GM20000 (cell line): ENCODE results near the gene KDM2A.

Experiments used
- DNase-seq: peaks from one replicate; pipeline ENCODE4 v3.0.0; 2012; ENCODE audit warnings: low spot score
- TF ChIP-seq, protein P1 (sequence below): IDR thresholded peaks from 2 replicates; pipeline ENCODE4 v1.5.1; 2012; ENCODE audit warnings: mild to moderate bottlenecking, control low read depth; ENCODE audit errors: extremely low read depth, missing control alignments

Gene KDM2A

DNA sequence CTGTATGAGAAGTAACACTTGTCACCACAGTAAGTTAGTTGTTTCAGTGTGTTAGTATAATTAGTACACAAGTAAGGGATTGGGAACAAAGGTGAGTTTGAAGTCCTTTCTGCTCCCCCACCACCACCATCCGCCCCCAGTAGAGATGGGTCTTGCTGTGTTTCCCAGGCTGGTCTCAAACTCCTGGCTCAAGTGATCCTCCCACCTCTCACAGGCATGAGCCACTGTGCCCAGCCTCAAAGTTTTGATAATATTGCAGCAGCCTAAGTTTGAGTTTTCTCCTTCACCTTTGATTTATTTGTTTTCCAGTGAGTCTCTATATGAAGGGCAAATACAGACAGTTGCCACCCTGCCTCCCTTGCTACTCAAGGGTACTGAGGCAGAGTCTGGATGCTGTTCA is 123.5 kb downstream of the KDM2A start:
- TF ChIP-seq, protein P1, sequence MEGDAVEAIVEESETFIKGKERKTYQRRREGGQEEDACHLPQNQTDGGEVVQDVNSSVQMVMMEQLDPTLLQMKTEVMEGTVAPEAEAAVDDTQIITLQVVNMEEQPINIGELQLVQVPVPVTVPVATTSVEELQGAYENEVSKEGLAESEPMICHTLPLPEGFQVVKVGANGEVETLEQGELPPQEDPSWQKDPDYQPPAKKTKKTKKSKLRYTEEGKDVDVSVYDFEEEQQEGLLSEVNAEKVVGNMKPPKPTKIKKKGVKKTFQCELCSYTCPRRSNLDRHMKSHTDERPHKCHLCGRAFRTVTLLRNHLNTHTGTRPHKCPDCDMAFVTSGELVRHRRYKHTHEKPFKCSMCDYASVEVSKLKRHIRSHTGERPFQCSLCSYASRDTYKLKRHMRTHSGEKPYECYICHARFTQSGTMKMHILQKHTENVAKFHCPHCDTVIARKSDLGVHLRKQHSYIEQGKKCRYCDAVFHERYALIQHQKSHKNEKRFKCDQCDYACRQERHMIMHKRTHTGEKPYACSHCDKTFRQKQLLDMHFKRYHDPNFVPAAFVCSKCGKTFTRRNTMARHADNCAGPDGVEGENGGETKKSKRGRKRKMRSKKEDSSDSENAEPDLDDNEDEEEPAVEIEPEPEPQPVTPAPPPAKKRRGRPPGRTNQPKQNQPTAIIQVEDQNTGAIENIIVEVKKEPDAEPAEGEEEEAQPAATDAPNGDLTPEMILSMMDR: no peak
- no peak for DNase-seq

DNA sequence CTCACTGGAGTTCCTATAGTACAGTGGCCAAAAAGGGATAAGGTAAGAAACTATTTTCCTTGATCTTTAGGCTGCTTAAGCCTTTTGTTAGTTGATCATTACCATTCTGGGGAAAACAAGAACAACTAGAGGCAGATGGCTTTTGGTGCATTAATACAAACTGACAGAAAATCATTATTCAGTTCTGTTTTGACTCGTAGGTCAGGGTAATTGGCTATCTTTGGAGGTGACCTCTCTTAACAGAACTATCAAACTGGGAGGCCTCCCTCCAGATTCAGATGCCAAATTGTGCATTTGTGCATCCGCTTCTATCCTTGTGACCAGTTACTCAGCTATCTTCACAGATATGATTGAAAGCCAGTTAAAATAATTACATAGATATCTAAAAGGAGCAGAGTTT is 124.0 kb downstream of the KDM2A start:
- TF ChIP-seq, protein P1: no peak
- no peak for DNase-seq

DNA sequence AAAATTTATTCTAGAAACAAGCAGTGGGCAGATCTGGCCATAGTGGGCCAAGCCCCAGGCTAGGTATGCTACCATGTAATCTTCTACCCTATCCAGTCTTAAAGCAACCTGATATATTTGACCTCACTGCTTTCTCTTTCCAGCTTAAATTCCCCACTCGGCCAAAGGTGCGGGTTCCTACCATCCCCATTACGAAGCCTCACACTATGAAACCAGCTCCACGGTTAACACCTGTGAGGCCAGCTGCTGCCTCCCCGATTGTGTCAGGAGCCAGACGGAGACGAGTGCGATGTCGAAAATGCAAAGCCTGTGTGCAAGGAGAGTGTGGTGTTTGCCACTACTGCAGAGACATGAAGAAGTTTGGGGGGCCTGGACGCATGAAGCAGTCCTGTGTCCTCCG is 126.0 kb downstream of the KDM2A start:
- TF ChIP-seq, protein P1: no peak
- DNase-seq: no peak

DNA sequence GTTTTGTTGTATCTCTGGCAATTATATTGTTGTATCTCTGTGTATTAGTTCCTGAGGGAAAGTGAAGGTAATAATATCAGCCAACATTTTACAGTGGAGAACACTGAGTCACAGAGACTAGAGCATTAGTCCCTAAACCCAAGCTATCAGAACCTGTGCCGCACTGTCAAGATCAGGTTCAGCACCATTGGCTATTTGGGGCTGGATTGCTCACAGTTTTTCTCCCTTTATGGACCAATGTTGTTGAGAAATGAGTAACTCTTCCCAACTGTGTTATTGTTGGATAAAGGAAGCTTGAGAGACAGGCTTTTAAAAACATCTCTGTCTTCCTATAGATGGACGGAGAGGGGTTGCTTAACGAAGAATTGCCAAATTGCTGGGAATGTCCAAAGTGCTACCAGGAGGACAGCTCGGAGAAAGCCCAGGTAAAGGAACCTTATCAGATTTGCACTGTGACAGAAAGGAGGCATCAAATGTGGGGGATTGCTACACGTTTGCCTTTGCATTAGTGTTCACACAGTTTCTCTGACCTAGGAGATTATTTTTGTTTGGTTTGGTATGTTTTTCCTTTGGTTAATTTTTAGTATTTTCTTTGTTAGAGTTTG is 129.0 kb downstream of the KDM2A start:
- no peak for DNase-seq
- TF ChIP-seq, protein P1: no peak

DNA sequence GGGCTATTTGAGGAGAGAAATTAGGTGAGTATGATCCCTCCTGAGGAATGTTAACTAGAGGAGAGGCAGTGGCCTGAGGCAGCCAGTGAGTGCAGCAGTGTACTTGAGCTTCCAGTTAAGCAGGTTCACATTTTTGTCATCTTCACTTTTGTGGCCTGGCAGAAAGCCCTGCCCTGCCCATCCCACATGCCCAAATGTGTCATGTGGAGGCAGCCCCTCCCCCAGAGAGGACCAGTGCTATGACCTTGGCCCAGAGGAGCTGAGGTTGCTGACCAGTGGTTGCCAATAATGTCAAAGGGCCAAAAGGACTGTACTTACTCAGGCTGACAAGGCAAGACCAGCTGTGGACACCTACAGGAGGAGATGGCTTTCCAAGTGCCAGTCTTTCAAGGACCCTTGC is 129.6 kb downstream of the KDM2A start:
- TF ChIP-seq, protein P1: no peak
- DNase-seq: no peak

DNA sequence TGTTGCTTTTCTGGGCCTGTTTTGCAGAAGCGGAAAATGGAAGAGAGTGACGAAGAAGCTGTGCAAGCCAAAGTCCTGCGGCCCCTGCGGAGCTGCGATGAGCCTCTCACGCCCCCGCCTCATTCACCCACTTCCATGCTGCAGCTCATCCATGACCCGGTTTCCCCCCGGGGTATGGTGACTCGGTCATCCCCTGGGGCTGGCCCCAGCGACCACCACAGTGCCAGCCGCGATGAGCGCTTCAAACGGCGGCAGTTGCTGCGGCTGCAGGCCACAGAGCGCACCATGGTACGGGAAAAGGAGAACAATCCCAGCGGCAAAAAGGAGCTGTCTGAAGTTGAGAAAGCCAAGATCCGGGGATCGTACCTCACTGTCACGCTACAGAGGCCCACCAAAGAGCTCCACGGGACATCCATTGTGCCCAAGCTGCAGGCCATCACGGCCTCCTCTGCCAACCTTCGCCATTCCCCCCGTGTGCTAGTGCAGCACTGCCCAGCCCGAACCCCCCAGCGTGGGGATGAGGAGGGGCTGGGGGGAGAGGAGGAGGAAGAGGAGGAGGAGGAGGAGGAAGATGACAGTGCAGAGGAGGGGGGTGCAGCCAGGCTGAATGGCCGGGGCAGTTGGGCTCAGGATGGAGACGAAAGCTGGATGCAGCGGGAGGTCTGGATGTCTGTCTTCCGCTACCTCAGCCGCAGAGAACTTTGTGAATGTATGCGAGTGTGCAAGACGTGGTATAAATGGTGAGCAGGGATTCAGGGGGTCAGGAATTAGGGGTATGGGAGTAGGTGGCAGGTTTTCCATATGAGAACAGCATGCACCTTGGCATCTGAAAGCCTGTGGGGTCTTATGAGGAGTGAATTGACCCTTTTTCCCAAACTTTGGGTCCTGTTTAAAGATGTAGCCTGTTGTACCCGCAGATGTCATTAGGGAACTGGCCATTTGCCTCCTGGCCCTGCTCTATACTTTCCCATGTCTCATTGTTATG is 131.3 kb downstream of the KDM2A start:
- TF ChIP-seq, protein P1: no peak
- no peak for DNase-seq

DNA sequence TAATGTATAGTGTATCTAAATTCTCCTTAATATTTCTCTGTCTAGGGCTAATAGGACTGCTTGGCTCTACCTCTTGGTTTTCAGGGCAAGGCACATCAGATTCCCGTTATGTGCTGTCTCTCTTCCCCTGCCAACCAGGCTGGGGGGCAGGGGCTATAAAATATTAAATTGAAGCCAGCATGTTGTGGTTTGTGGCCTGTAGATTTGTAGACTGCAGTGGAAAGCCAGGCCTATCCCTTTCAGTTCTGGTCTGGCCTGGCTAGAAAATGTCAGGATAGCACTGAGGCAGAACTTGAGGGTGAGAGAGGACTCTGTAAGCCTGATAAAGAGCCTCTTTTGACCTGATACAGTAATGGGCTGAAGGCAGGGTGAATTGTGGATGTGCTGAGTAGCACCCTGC is 132.8 kb downstream of the KDM2A start:
- no peak for DNase-seq
- TF ChIP-seq, protein P1: no peak
